AG04449 (cell line): Measurements from ENCODE around the gene GIMAP8.
A peak's percentile ranks its signal among the peaks of the same experiment; 100 is the strongest.

Experiments
- CTCF ChIA-PET: fragments of 350-600 bp; formaldehyde crosslinking; extraction: SDS; loops from one replicate; lab custom pipeline; 2021; ENCODE audit warnings: antibody characterized with exemption; lab: Yijun Ruan, JAX
- POLR2A ChIA-PET: fragments of 400-600, 350-600 bp; formaldehyde crosslinking; extraction: SDS; loops from one replicate; lab custom pipeline; 2020; ENCODE audit warnings: antibody characterized with exemption, inconsistent platforms; lab: Yijun Ruan, JAX
- DNase-seq: peaks from one replicate; pipeline ENCODE4 v3.0.0-alpha.2; 2010; ENCODE audit warnings: low read depth, low spot score
- H3K4me3 ChIP-seq: 2 replicates; pipeline ENCODE4 v1.5.1; 2011; ENCODE audit warnings: low read depth, mild to moderate bottlenecking, control low read depth, low read length
- TF ChIP-seq, protein P1 (sequence below): IDR thresholded peaks from one replicate; pipeline ENCODE4 v1.5.1; 2011; ENCODE audit warnings: mild to moderate bottlenecking, moderate library complexity, low read length, control low read depth, inconsistent platforms; ENCODE audit not compliant: insufficient read depth; ENCODE audit errors: missing control alignments

GIMAP8 gene

GRCh38 chr7:150415161-150416153 lies 35.0 kb upstream of the GIMAP8 start:
- H3K4me3 ChIP-seq = no peak overlapping the region
- ChIA-PET POLR2A (no interaction called here), CTCF (interaction anchor here (1.1 kb wide), 1 partner anchor 9 kb away, joined by 3 read pairs; no protein-coding TSS in a partner anchor)
- TF ChIP-seq, protein P1, sequence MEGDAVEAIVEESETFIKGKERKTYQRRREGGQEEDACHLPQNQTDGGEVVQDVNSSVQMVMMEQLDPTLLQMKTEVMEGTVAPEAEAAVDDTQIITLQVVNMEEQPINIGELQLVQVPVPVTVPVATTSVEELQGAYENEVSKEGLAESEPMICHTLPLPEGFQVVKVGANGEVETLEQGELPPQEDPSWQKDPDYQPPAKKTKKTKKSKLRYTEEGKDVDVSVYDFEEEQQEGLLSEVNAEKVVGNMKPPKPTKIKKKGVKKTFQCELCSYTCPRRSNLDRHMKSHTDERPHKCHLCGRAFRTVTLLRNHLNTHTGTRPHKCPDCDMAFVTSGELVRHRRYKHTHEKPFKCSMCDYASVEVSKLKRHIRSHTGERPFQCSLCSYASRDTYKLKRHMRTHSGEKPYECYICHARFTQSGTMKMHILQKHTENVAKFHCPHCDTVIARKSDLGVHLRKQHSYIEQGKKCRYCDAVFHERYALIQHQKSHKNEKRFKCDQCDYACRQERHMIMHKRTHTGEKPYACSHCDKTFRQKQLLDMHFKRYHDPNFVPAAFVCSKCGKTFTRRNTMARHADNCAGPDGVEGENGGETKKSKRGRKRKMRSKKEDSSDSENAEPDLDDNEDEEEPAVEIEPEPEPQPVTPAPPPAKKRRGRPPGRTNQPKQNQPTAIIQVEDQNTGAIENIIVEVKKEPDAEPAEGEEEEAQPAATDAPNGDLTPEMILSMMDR = no peak
- DNase-seq = no peak

GRCh38 chr7:150417239-150417638 lies 33.2 kb upstream of the GIMAP8 start:
- no peak for DNase-seq
- no peak overlapping the region for H3K4me3 ChIP-seq
- POLR2A ChIA-PET = no interaction called here
- TF ChIP-seq, protein P1 = no peak
- CTCF ChIA-PET = interaction anchor here (0.9 to 1.1 kb wide), 2 partner anchors 9 to 22 kb away, joined by 3 to 5 read pairs; no protein-coding TSS in a partner anchor

- CTCF ChIA-PET = interaction anchor here (0.9 to 3.2 kb wide), 6 partner anchors 10 to 64 kb away, joined by 3 to 15 read pairs (median 6); no protein-coding TSS in a partner anchor
- POLR2A ChIA-PET = no interaction called here
- TF ChIP-seq, protein P1 = no peak
- no peak for DNase-seq
- H3K4me3 ChIP-seq = no peak overlapping the region
Measured at GRCh38 chr7:150417863-150418262, 32.6 kb upstream of the GIMAP8 start.

DNA sequence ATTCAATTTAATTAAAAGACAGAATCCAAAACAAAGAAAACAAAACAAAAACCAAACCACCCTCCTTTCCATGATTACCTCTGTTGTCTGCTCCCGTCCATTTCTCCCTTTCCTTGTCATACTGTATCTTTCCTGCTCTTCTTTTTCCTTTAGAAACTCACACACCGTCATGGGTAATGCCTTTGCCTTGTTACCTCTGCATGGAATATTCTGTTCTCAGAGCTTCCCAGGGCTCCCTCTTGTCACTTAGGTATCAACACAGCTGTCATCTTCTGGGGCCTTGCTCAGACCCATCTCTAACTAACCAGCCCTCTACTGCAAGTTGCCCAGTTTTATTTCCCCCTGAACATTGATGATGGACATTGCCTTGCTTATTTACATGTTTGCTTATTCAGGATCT lies 30.2 kb upstream of the GIMAP8 start:
- CTCF ChIA-PET = interaction anchor here (1.2 to 3.2 kb wide), 7 partner anchors 9 to 67 kb away, joined by 3 to 15 read pairs (median 5); no protein-coding TSS in a partner anchor
- no peak overlapping the region for H3K4me3 ChIP-seq
- no peak for DNase-seq
- TF ChIP-seq, protein P1 = no peak
- POLR2A ChIA-PET = no interaction called here

GRCh38 chr7:150420987-150421674 lies 29.3 kb upstream of the GIMAP8 start:
- POLR2A ChIA-PET = no interaction called here
- DNase-seq = no peak
- TF ChIP-seq, protein P1 = peak; percentile 91
- CTCF ChIA-PET = interaction anchor here (0.8 to 2.6 kb wide), 13 partner anchors 9 to 135 kb away, joined by 3 to 21 read pairs (median 4); a partner anchor contains a TSS
- H3K4me3 ChIP-seq = no peak overlapping the region

- ChIA-PET CTCF (interaction anchor here (0.8 to 2.6 kb wide), 13 partner anchors 9 to 136 kb away, joined by 3 to 21 read pairs (median 4); a partner anchor contains a TSS), POLR2A (no interaction called here)
- DNase-seq = no peak
- H3K4me3 ChIP-seq = no peak overlapping the region
- TF ChIP-seq, protein P1 = no peak
Measured at GRCh38 chr7:150421831-150422230, 28.6 kb upstream of the GIMAP8 start.
